Right lung (tissue), 5 donors: ENCODE measurements around the gene SPAG16. TPM values are rescaled to one million over a fixed set of nuclear protein-coding genes. Genes with fewer than 3 reads are reported as not detected.
"Not testable (repeated sequence)": the region's sequence is repeated elsewhere in the genome, so short reads cannot be mapped to it uniquely, and the experiment has no call there.

ENCODE experiments used
- DNase-seq, 2 donors: peaks; one replicate each; pipeline ENCODE4 v3.0.0-alpha.2; 2013
- polyA plus RNA-seq, 5 donors: library from polyadenylated mRNA; unstranded; fragments of 120-200 nt; gene quantifications; one replicate each; pipeline versions ENCODE4 v1.2.1 to v1.2.3, GENCODE V29; 2013; ENCODE audit warnings: inconsistent platforms in 1 of 5, low replicate concordance in 1 of 5; ENCODE audit not compliant: insufficient read length in 5 of 5, insufficient read depth in 1 of 5

The SPAG16 gene
- polyA plus RNA-seq, 5 donors, result 33.9 to 47.5 (median 44.9) TPM

- no peak for DNase-seq
Observed at GRCh38 chr2:213261715-213262114, 22.5 kb upstream of the SPAG16 start.

DNA sequence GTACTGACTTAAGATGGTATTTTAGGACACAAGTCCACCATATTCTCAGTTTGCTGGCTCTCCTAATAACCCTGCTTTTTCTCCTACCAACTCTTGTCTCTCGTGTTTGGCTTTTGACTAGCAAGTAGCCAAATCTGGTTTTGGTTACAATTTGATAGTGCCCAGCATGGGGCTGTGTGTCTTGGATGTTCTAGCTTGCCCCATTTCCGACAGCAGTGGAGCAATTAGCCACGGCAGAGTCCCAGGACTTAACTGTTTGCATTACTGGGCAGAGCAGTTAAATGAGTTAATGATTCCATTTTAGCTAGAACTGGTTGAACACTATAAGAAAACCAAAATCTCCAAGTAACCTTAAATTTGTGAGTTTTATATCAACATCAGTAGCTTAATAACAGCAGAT is 18.6 kb upstream of the SPAG16 start:
- DNase-seq, result no peak

- DNase-seq, result no peak
Observed at GRCh38 chr2:213266421-213266820, 17.8 kb upstream of the SPAG16 start.

- no peak for DNase-seq
Observed at GRCh38 chr2:213271947-213272346, 12.3 kb upstream of the SPAG16 start.

DNA sequence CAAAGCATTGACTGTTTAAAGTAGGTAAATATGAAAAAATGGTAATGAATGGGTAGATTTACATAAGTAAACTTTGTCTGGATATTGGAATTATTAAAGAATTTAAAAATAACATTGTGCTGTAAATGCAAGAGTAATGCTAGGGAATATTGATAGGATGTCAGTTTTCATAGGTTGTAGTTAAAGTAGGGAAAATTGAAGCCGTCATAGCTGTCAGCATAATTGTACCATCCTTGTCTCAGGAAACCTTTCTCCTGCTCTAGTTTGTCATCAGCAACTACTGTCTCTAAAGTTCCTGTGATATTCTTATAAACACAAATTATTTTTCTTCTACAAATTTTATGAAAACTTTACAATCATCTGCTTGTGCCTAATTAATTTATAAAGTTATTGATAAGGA is 10.1 kb upstream of the SPAG16 start:
- no peak for DNase-seq

- DNase-seq, result no peak
Observed at GRCh38 chr2:213275265-213275664, 9.0 kb upstream of the SPAG16 start.

DNA sequence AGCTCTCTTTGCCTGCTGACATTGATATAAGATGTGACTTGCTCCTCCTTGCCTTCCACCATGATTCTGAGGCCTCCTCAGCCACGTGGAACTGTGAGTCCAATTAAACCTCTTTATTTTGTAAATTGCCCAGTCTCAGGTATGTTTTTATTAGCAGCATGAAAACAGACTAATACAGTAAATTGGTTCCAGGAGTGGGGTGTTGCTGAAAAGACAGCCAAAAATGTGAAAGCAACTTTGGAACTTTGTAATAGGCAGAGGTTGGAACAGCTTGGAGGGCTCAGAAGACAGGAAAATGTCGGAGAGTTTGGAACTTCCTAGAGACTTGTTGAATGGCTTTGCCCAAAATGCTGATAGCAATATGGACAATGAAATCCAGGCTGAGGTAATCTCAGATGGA is 7.1 kb upstream of the SPAG16 start:
- DNase-seq, result not testable (repeated sequence)

GRCh38 chr2:213279116-213279620 is 5.1 kb upstream of the SPAG16 start:
- no peak for DNase-seq

- no peak for DNase-seq
Observed at GRCh38 chr2:213279971-213280370, 4.3 kb upstream of the SPAG16 start.

DNA sequence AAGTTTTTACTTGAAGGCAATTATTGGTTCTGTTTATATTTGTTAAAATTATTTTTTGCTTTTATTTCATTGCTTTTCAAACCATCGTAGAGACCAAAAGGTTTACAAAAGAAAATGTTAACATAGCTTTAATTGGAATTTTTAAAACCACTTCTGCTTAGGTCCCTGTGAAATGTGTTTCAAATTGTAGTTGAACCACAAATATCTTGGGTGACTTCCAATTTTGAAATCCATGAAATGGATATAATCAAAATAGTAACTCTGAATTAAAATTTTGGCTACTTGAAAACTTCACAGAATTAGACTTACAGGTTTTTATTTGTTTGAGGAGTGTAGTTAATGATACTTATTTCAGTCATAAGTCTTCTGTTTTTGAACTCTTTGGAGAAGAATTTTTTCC is 3.1 kb upstream of the SPAG16 start:
- no peak for DNase-seq

- no peak for DNase-seq
Observed at GRCh38 chr2:213285404-213285803, 1.1 kb downstream of the SPAG16 start.

- DNase-seq, result no peak
Observed at GRCh38 chr2:213286161-213286560, 1.9 kb downstream of the SPAG16 start.

DNA sequence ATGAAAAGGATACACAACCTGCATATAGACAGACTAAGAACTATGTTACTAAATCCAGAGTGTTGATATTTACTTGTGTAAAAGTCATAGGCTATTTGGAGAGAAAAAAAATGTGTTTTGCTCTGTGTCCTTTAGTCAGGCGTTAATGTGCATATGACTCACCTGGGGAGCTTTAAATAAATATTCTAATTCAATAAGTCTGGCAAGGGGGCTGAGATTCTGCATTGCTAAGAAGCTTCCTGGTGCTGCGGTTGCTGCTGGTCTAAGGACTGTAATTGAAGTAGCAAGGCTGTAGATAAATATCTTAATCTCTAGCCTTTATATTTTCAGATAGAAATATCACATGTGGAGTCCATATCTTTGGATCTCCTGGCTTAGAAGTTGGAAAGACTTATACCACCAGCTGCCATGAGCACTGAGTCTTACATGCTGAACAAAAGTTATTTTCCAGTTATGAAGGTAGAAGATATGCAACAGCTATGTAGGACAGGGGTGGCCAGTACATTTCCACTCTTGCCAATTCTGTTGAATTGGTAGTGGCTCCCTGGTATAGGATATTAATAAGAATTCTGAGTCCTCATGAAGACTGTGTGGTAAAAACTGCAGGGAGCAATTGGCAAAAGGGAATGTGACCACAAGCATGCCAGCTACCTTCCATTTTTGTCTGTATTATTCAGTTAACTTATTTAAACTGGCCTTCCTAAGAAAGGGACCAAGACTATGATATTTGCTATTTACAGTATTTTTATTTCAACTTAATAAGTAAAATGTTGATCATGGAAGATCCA is 4.8 kb downstream of the SPAG16 start:
- no peak for DNase-seq

GRCh38 chr2:213290501-213290900 is 6.2 kb downstream of the SPAG16 start:
- no peak for DNase-seq

DNA sequence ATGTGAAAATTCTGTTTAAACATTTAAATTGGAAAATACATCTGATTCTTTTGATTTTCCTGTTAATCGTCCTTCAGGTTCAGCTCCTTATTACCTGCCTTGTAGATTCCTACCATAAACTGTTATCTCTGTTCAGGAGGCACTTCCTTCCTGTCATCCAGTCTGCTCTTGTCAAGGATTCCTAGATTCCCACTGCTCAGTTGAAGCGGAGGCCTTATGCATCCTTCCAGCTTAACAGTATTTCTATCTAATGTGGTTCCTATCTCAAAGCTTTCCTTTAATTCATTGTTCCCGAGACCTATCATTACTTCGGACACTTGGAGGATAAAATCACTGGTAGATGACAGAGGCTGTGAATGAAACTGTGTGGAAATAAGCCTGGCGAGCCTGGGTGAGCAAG is 12.0 kb downstream of the SPAG16 start:
- no peak for DNase-seq

- peak in 1 of 2 donors; percentile 23 for DNase-seq
Observed at GRCh38 chr2:213306316-213306942, 22.2 kb downstream of the SPAG16 start.

DNA sequence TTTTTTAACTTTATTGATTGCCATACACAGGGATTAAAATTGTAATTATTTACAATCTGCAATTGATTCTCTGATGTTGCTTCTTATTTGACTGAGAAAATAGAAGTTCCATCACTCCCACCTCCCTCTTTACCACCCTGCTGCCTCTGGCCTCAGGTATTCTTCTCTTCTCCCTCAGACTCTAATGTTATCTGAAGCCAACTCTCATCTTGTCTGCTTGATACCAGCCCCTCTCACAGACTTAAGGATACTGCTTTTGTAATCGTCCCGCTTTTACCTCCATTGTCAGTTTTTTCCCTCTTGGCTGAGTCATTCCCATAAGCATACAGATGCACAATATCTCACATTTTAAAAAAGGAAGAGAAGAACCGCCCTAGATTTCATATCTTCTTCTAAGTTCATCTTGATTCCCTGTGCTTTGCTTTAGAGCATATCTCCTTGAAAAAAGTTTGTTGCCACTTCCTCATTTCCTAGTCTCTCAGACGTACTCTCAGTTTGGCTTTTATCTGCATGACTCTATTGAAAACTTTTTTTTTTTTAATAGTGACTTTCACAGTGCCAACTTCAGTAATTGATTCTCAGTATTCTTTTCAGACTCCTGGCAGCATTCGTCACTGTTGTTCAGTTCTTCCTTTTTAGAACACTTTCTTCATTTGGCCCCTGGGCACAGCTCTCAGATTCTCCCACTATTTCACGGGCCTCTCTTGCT is 31.1 kb downstream of the SPAG16 start:
- DNase-seq, result no peak

- DNase-seq, result no peak
Observed at GRCh38 chr2:213316001-213316735, 31.9 kb downstream of the SPAG16 start.

DNA sequence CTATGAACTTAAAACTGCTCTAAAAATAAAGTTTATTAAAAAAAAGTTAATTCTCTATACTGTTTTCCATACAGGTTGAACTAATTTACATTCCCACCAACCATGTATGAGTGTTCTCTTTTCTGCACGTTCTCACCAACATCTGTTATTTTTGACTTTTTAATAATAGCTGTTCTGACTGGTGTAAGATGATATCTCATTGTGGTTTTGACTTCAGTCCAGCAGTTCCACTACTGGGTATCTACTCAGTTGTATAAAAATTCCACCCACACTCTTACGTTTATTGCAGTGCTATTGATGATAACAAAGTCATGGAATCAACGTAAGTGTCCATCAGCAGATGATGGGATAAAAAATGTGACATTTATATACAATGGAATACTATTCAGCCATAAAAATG is 33.7 kb downstream of the SPAG16 start:
- DNase-seq, result no peak

- DNase-seq, result no peak
Observed at GRCh38 chr2:213320604-213321003, 36.3 kb downstream of the SPAG16 start.

- DNase-seq, result no peak
Observed at GRCh38 chr2:213336253-213336770, 52.0 kb downstream of the SPAG16 start.

DNA sequence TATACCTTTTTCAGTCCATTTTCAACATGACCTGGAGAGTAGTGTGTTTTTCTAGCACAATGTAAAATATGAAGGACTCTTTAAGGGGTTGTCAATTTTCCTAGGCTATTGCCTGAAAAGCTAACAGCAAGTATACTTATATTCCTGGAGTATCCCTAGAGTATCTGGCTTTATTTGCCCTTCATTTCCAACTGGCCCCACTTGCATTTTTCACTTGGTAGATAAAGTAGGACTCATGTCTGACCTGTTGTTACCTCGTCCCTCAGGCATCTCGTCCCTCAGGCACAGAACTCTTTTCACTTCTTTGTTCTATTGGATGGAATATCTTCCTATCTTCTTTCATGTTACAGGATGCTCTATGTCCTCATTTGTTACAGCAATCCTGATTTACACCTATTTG is 69.2 kb downstream of the SPAG16 start:
- no peak for DNase-seq
